Activated naive CD4-positive, alpha-beta T cell treated with anti-CD3 and anti-CD28 coated beads, Interleukin-2, amount 50 U/mL, for 24 hours (primary cell): ENCODE results near the gene IL7R.
"Not testable (repeated sequence)": the region's sequence is repeated elsewhere in the genome, so short reads cannot be mapped to it uniquely, and the experiment has no call there.

Experiments
- H3K27ac Mint-ChIP-seq: one replicate; pipeline ENCODE4 v1.8.0; 2021; ENCODE audit warnings: mild to moderate bottlenecking, mixed read lengths
- H3K27me3 Mint-ChIP-seq: one replicate; pipeline ENCODE4 v1.8.0; 2021; ENCODE audit warnings: mixed read lengths
- H3K36me3 Mint-ChIP-seq: one replicate; pipeline ENCODE4 v1.8.0; 2021; ENCODE audit warnings: mixed read lengths
- H3K4me1 Mint-ChIP-seq: one replicate; pipeline ENCODE4 v1.8.0; 2021; ENCODE audit warnings: mixed read lengths
- H3K4me3 Mint-ChIP-seq: one replicate; pipeline ENCODE4 v1.8.0; 2021; ENCODE audit warnings: mild to moderate bottlenecking, mixed read lengths
- H3K9me3 Mint-ChIP-seq: one replicate; pipeline ENCODE4 v1.8.0; 2021; ENCODE audit warnings: mixed read lengths

IL7R gene

GRCh38 chr5:35828082-35828598 is 28.6 kb upstream of the IL7R start:
- peak overlapping the region; percentile 96 for H3K27ac Mint-ChIP-seq
- H3K9me3 Mint-ChIP-seq = no peaks in the 10 kb centered on the region
- no peaks in the 10 kb centered on the region for H3K36me3 Mint-ChIP-seq
- H3K4me3 Mint-ChIP-seq = peak overlapping the region; percentile 34
- no peaks in the 10 kb centered on the region for H3K27me3 Mint-ChIP-seq
- peaks cover 96% of the 10 kb centered on the region for H3K4me1 Mint-ChIP-seq

- Mint-ChIP-seq H3K9me3 (no peaks in the 10 kb centered on the region), H3K27me3 (no peaks in the 10 kb centered on the region), H3K4me1 (peaks cover 92% of the 10 kb centered on the region), H3K4me3 (peak overlapping the region; percentile 79), H3K36me3 (peaks cover 2% of the 10 kb centered on the region), H3K27ac (peak overlapping the region; percentile 94)
Observed at GRCh38 chr5:35830587-35830986, 26.1 kb upstream of the IL7R start.

GRCh38 chr5:35832762-35833161 is 23.9 kb upstream of the IL7R start:
- H3K27me3 Mint-ChIP-seq = no peaks in the 10 kb centered on the region
- peak overlapping the region; percentile 82 for H3K4me3 Mint-ChIP-seq

GRCh38 chr5:35833224-35833623 is 23.5 kb upstream of the IL7R start:
- Mint-ChIP-seq H3K27me3 (no peaks in the 10 kb centered on the region), H3K36me3 (peaks cover 4% of the 10 kb centered on the region), H3K27ac (peak overlapping the region; percentile 99), H3K9me3 (no peaks in the 10 kb centered on the region), H3K4me1 (peaks cover 92% of the 10 kb centered on the region), H3K4me3 (peak overlapping the region; percentile 82)

More at GRCh38 chr5:35832762-35833161, 23.9 kb upstream of the IL7R start:
- Mint-ChIP-seq H3K36me3 (peaks cover 3% of the 10 kb centered on the region), H3K9me3 (no peaks in the 10 kb centered on the region), H3K4me1 (peaks cover 92% of the 10 kb centered on the region), H3K27ac (peak overlapping the region; percentile 99)

GRCh38 chr5:35835796-35836742 is 20.6 kb upstream of the IL7R start:
- Mint-ChIP-seq H3K27ac (peak overlapping the region; percentile 100), H3K36me3 (peaks cover 9% of the 10 kb centered on the region), H3K4me1 (peaks cover 97% of the 10 kb centered on the region), H3K9me3 (no peaks in the 10 kb centered on the region), H3K27me3 (no peaks in the 10 kb centered on the region), H3K4me3 (peak overlapping the region; percentile 76)

GRCh38 chr5:35838370-35839042 is 18.2 kb upstream of the IL7R start:
- peaks cover 13% of the 10 kb centered on the region for H3K36me3 Mint-ChIP-seq
- no peaks in the 10 kb centered on the region for H3K27me3 Mint-ChIP-seq
- H3K27ac Mint-ChIP-seq = peak overlapping the region; percentile 96
- H3K4me1 Mint-ChIP-seq = peaks cover 81% of the 10 kb centered on the region
- peaks cover 4% of the 10 kb centered on the region for H3K9me3 Mint-ChIP-seq
- H3K4me3 Mint-ChIP-seq = peak overlapping the region; percentile 80

GRCh38 chr5:35842856-35843255 is 13.8 kb upstream of the IL7R start:
- peaks cover 49% of the 10 kb centered on the region for H3K4me1 Mint-ChIP-seq
- peaks cover 24% of the 10 kb centered on the region for H3K36me3 Mint-ChIP-seq
- H3K9me3 Mint-ChIP-seq = peaks cover 9% of the 10 kb centered on the region
- no peaks in the 10 kb centered on the region for H3K27me3 Mint-ChIP-seq
- no peak overlapping the region for H3K4me3 Mint-ChIP-seq
- peak overlapping the region; percentile 80 for H3K27ac Mint-ChIP-seq

GRCh38 chr5:35845508-35845907 is 11.2 kb upstream of the IL7R start:
- peaks cover 44% of the 10 kb centered on the region for H3K4me1 Mint-ChIP-seq
- peaks cover 18% of the 10 kb centered on the region for H3K36me3 Mint-ChIP-seq
- H3K27me3 Mint-ChIP-seq, H3K9me3 Mint-ChIP-seq, H3K4me3 Mint-ChIP-seq, H3K27ac Mint-ChIP-seq: not testable (repeated sequence)

GRCh38 chr5:35847491-35847890 is 9.2 kb upstream of the IL7R start:
- Mint-ChIP-seq H3K36me3 (peaks cover 18% of the 10 kb centered on the region), H3K9me3 (peaks cover 9% of the 10 kb centered on the region), H3K4me1 (peaks cover 53% of the 10 kb centered on the region), H3K4me3 (no peak overlapping the region), H3K27me3 (no peaks in the 10 kb centered on the region), H3K27ac (peak overlapping the region; percentile 46)

GRCh38 chr5:35847961-35848360 is 8.7 kb upstream of the IL7R start:
- Mint-ChIP-seq H3K27ac (peak overlapping the region; percentile 46), H3K4me1 (peaks cover 57% of the 10 kb centered on the region)

GRCh38 chr5:35849860-35850259 is 6.8 kb upstream of the IL7R start:
- Mint-ChIP-seq H3K27ac (peak overlapping the region; percentile 78), H3K27me3 (no peaks in the 10 kb centered on the region), H3K36me3 (peaks cover 16% of the 10 kb centered on the region), H3K9me3 (peaks cover 4% of the 10 kb centered on the region), H3K4me3 (no peak overlapping the region), H3K4me1 (peaks cover 69% of the 10 kb centered on the region)

More at GRCh38 chr5:35847961-35848360, 8.7 kb upstream of the IL7R start:
- peaks cover 18% of the 10 kb centered on the region for H3K36me3 Mint-ChIP-seq
- H3K27me3 Mint-ChIP-seq = no peaks in the 10 kb centered on the region
- peaks cover 9% of the 10 kb centered on the region for H3K9me3 Mint-ChIP-seq
- H3K4me3 Mint-ChIP-seq = no peak overlapping the region

- Mint-ChIP-seq H3K27ac (peak overlapping the region; percentile 99), H3K27me3 (no peaks in the 10 kb centered on the region), H3K4me3 (peak overlapping the region; percentile 90), H3K36me3 (peaks cover 16% of the 10 kb centered on the region), H3K4me1 (peaks cover 82% of the 10 kb centered on the region), H3K9me3 (no peaks in the 10 kb centered on the region)
Observed at GRCh38 chr5:35850967-35851680, 5.6 kb upstream of the IL7R start.

- Mint-ChIP-seq H3K4me3 (peak overlapping the region; percentile 90), H3K27ac (peak overlapping the region; percentile 99), H3K36me3 (peaks cover 10% of the 10 kb centered on the region)
Observed at GRCh38 chr5:35852084-35852734, 4.5 kb upstream of the IL7R start.

GRCh38 chr5:35852773-35853172 is 3.9 kb upstream of the IL7R start:
- H3K4me3 Mint-ChIP-seq = peak overlapping the region; percentile 90
- peaks cover 84% of the 10 kb centered on the region for H3K4me1 Mint-ChIP-seq
- H3K9me3 Mint-ChIP-seq = no peaks in the 10 kb centered on the region

More at GRCh38 chr5:35852084-35852734, 4.5 kb upstream of the IL7R start:
- H3K9me3 Mint-ChIP-seq = no peaks in the 10 kb centered on the region
- peaks cover 87% of the 10 kb centered on the region for H3K4me1 Mint-ChIP-seq
- no peaks in the 10 kb centered on the region for H3K27me3 Mint-ChIP-seq

GRCh38 chr5:35853631-35854030 is 3.1 kb upstream of the IL7R start:
- Mint-ChIP-seq H3K27me3 (no peaks in the 10 kb centered on the region), H3K9me3 (no peaks in the 10 kb centered on the region), H3K4me3 (peak overlapping the region; percentile 90), H3K36me3 (peaks cover 9% of the 10 kb centered on the region), H3K27ac (peak overlapping the region; percentile 99), H3K4me1 (peaks cover 78% of the 10 kb centered on the region)

More at GRCh38 chr5:35852773-35853172, 3.9 kb upstream of the IL7R start:
- Mint-ChIP-seq H3K27ac (peak overlapping the region; percentile 99), H3K27me3 (no peaks in the 10 kb centered on the region), H3K36me3 (peaks cover 9% of the 10 kb centered on the region)
